Measurements from ENCODE around the gene TTC7B.

The TTC7B gene

GRCh38 chr14:90554341-90554740, 261.9 kb downstream of the TTC7B start:
- DNase-seq: no peak

- DNase-seq: no peak
Observed at GRCh38 chr14:90553921-90554336, 262.3 kb downstream of the TTC7B start.

- DNase-seq: no peak
Observed at GRCh38 chr14:90553298-90553920, 262.8 kb downstream of the TTC7B start.

GRCh38 chr14:90552465-90553297, 263.5 kb downstream of the TTC7B start:
- no peak for DNase-seq

GRCh38 chr14:90551733-90552464, 264.3 kb downstream of the TTC7B start:
- no peak for DNase-seq

GRCh38 chr14:90551070-90551704, 265.0 kb downstream of the TTC7B start:
- no peak for DNase-seq

- DNase-seq: no peak
Observed at GRCh38 chr14:90549794-90550641, 266.2 kb downstream of the TTC7B start.

GRCh38 chr14:90548455-90548854, 267.8 kb downstream of the TTC7B start:
- no peak for DNase-seq

GRCh38 chr14:90547968-90548367, 268.3 kb downstream of the TTC7B start:
- DNase-seq: no peak

GRCh38 chr14:90547250-90547649, 269.0 kb downstream of the TTC7B start:
- no peak for DNase-seq

GRCh38 chr14:90546767-90547166, 269.5 kb downstream of the TTC7B start:
- no peak for DNase-seq

GRCh38 chr14:90545966-90546751, 270.1 kb downstream of the TTC7B start:
- DNase-seq: no peak

GRCh38 chr14:90545382-90545781, 270.8 kb downstream of the TTC7B start:
- no peak for DNase-seq

- DNase-seq: no peak
Observed at GRCh38 chr14:90544971-90545370, 271.3 kb downstream of the TTC7B start.

GRCh38 chr14:90544566-90544965, 271.7 kb downstream of the TTC7B start:
- DNase-seq: no peak

- no peak for DNase-seq
Observed at GRCh38 chr14:90543876-90544275, 272.4 kb downstream of the TTC7B start.

GRCh38 chr14:90541076-90541634, 275.1 kb downstream of the TTC7B start:
- no peak for DNase-seq

- DNase-seq: no peak
Observed at GRCh38 chr14:90540437-90540836, 275.8 kb downstream of the TTC7B start.

- no peak for DNase-seq
Observed at GRCh38 chr14:90539996-90540395, 276.2 kb downstream of the TTC7B start.

- no peak for DNase-seq
Observed at GRCh38 chr14:90539496-90539775, 276.8 kb downstream of the TTC7B start.

Measured in activated naive CD4-positive, alpha-beta T cell treated with anti-CD3 and anti-CD28 coated beads, Interleukin-2, amount 50 U/mL, for 16 hours (primary cell).